KMS-11 (cell line): ENCODE results near the gene FAM50A.
A peak's percentile ranks its signal among the peaks of the same experiment; 100 is the strongest.

Experiments used
- H2AFZ ChIP-seq: fragments of 200-600 bp; sonication (generic); 2 replicates; pipeline ENCODE4 v1.6.1; 2016; ENCODE audit warnings: antibody characterized with exemption, mixed run types, low read depth
- H3K27ac ChIP-seq: fragments of 200-600 bp; sonication (generic); 2 replicates; pipeline ENCODE4 v1.6.1; 2016; ENCODE audit warnings: mild to moderate bottlenecking, mixed run types
- H3K27me3 ChIP-seq: fragments of 200-600 bp; sonication (generic); 2 replicates; pipeline ENCODE4 v1.6.1; 2017; ENCODE audit warnings: mild to moderate bottlenecking, low read depth, mixed run types, moderate library complexity; ENCODE audit not compliant: insufficient read depth
- H3K36me3 ChIP-seq: fragments of 200-600 bp; sonication (generic); 2 replicates; pipeline ENCODE4 v1.6.1; 2017; ENCODE audit warnings: mild to moderate bottlenecking, mixed run types; ENCODE audit not compliant: insufficient read depth
- H3K4me1 ChIP-seq: fragments of 200-600 bp; sonication (generic); 2 replicates; pipeline ENCODE4 v1.6.1; 2016; ENCODE audit warnings: mild to moderate bottlenecking, low read depth, mixed run types; ENCODE audit not compliant: poor library complexity, severe bottlenecking
- H3K4me2 ChIP-seq: fragments of 200-600 bp; sonication (generic); 2 replicates; pipeline ENCODE4 v1.7.0; 2016; ENCODE audit warnings: mild to moderate bottlenecking, mixed run types
- H3K4me3 ChIP-seq: fragments of 200-600 bp; sonication (generic); IDR thresholded peaks from 2 replicates; pipeline ENCODE4 v1.6.1; 2017; ENCODE audit warnings: low read depth, low read length, mixed read lengths; ENCODE audit not compliant: insufficient read depth
- H3K79me2 ChIP-seq: fragments of 200-600 bp; sonication (generic); 2 replicates; pipeline ENCODE4 v1.6.1; 2016; ENCODE audit warnings: low read depth, mixed run types; ENCODE audit not compliant: insufficient read depth
- H3K9ac ChIP-seq: fragments of 200-600 bp; sonication (generic); 2 replicates; pipeline ENCODE4 v1.6.1; 2016; ENCODE audit warnings: mild to moderate bottlenecking, mixed run types
- H4K20me1 ChIP-seq: fragments of 200-600 bp; sonication (generic); 2 replicates; pipeline ENCODE4 v1.6.1; 2016; ENCODE audit warnings: mild to moderate bottlenecking, mixed run types; ENCODE audit not compliant: insufficient read depth
- CTCF ChIP-seq: fragments of 200-600 bp; sonication (generic); conservative IDR thresholded peaks from 2 replicates; pipeline ENCODE4 v1.6.1; 2017; ENCODE audit warnings: low read depth, mild to moderate bottlenecking, antibody characterized with exemption, low read length, moderate library complexity, mixed read lengths

FAM50A gene

GRCh38 chrX:154404625-154405192, 39.2 kb upstream of the FAM50A start:
- peaks cover 6% of the 10 kb centered on the region for H3K79me2 ChIP-seq
- no peak overlapping the region for H3K4me2 ChIP-seq
- H2AFZ ChIP-seq = no peak overlapping the region
- no peak overlapping the region for H3K9ac ChIP-seq
- H3K4me3 ChIP-seq = no peak overlapping the region
- no peaks in the 10 kb centered on the region for H4K20me1 ChIP-seq
- no peaks in the 10 kb centered on the region for H3K4me1 ChIP-seq
- no peak overlapping the region for H3K27ac ChIP-seq
- no peaks in the 10 kb centered on the region for H3K36me3 ChIP-seq
- no peaks in the 10 kb centered on the region for H3K27me3 ChIP-seq
- no peak for TF ChIP-seq CTCF

GRCh38 chrX:154408659-154409221, 35.2 kb upstream of the FAM50A start:
- no peaks in the 10 kb centered on the region for H4K20me1 ChIP-seq

GRCh38 chrX:154409222-154409871, 34.6 kb upstream of the FAM50A start, which contains the start of gene DNASE1L1:
TSS of gene DNASE1L1 (minus strand) at chrX:154409254. CDS start at chrX:154405568, 3,686 bp downstream.
- Histone ChIP-seq H4K20me1 (no peaks in the 10 kb centered on the region), H3K4me3 (no peak within 1 kb of the TSS), H3K27ac (no peak within 1 kb of the TSS), H3K27me3 (no peaks in the 10 kb centered on the region), H3K9ac (no peak within 1 kb of the TSS), H3K4me2 (no peak within 1 kb of the TSS), H2AFZ (no peak within 1 kb of the TSS), H3K79me2 (no peaks in the 10 kb centered on the region), H3K36me3 (no peaks in the 10 kb centered on the region), H3K4me1 (peaks cover 15% of the 10 kb centered on the region)
- no peak for TF ChIP-seq CTCF

More at GRCh38 chrX:154408659-154409221, 35.2 kb upstream of the FAM50A start:
- Histone ChIP-seq H3K27me3 (no peaks in the 10 kb centered on the region), H3K4me3 (no peak overlapping the region), H3K4me2 (no peak overlapping the region), H3K27ac (no peak overlapping the region), H3K9ac (no peak overlapping the region), H2AFZ (no peak overlapping the region), H3K36me3 (no peaks in the 10 kb centered on the region), H3K4me1 (peaks cover 15% of the 10 kb centered on the region), H3K79me2 (no peaks in the 10 kb centered on the region)
- TF ChIP-seq CTCF = no peak

- peak overlapping the region; percentile 55 for H3K4me2 ChIP-seq
- H3K4me3 ChIP-seq = no peak overlapping the region
- H3K36me3 ChIP-seq = no peaks in the 10 kb centered on the region
- peaks cover 15% of the 10 kb centered on the region for H3K4me1 ChIP-seq
- H3K27ac ChIP-seq = peak overlapping the region; percentile 48
- H4K20me1 ChIP-seq = no peaks in the 10 kb centered on the region
- peak overlapping the region; percentile 76 for H2AFZ ChIP-seq
- no peak for TF ChIP-seq CTCF
- peak overlapping the region; percentile 70 for H3K9ac ChIP-seq
- H3K27me3 ChIP-seq = no peaks in the 10 kb centered on the region
- H3K79me2 ChIP-seq = no peaks in the 10 kb centered on the region
Measured at GRCh38 chrX:154411981-154412340, 32.0 kb upstream of the FAM50A start.
